Osteoblast (primary cell): ENCODE measurements around the gene SVEP1. TPM values are rescaled to one million over a fixed set of nuclear protein-coding genes. Genes with fewer than 3 reads are reported as not detected.

Experiments
- DNase-seq: peaks from one replicate; pipeline ENCODE4 v3.0.0; 2011; ENCODE audit warnings: low spot score, mixed read lengths; ENCODE audit not compliant: insufficient read length; ENCODE audit errors: missing footprints
- H2AFZ ChIP-seq: 2 replicates; pipeline ENCODE4 v1.6.0; 2011; ENCODE audit warnings: mild to moderate bottlenecking, low read length
- H3K27ac ChIP-seq: 2 replicates; pipeline ENCODE4 v1.5.1; 2011; ENCODE audit warnings: mild to moderate bottlenecking, low read depth, low read length, moderate library complexity
- H3K27me3 ChIP-seq: 2 replicates; pipeline ENCODE4 v1.6.0; 2012; ENCODE audit warnings: mild to moderate bottlenecking, control low read depth, inconsistent platforms, low read length, moderate library complexity; ENCODE audit not compliant: insufficient read depth
- H3K36me3 ChIP-seq: 2 replicates; pipeline ENCODE4 v1.5.1; 2011; ENCODE audit warnings: mild to moderate bottlenecking, low read length, control low read depth, moderate library complexity; ENCODE audit not compliant: insufficient read depth
- H3K4me1 ChIP-seq: 2 replicates; pipeline ENCODE4 v1.5.1; 2011; ENCODE audit warnings: mild to moderate bottlenecking, low read length, control low read depth, moderate library complexity; ENCODE audit not compliant: insufficient read depth
- H3K4me2 ChIP-seq: 2 replicates; pipeline ENCODE4 v1.6.0; 2011; ENCODE audit warnings: mild to moderate bottlenecking, low read length; ENCODE audit not compliant: insufficient read depth
- H3K4me3 ChIP-seq: fragments of 200-600 bp; sonication (generic); 3 replicates; pipeline ENCODE4 v1.5.1; 2012; ENCODE audit warnings: mild to moderate bottlenecking, low read length, inconsistent platforms; ENCODE audit not compliant: insufficient read depth
- H3K79me2 ChIP-seq: 2 replicates; pipeline ENCODE4 v1.6.0; 2012; ENCODE audit warnings: mild to moderate bottlenecking, low read length, control low read depth, inconsistent platforms; ENCODE audit not compliant: insufficient read depth
- H3K9me3 ChIP-seq: 2 replicates; pipeline ENCODE4 v1.5.1; 2011; ENCODE audit warnings: low read depth, low read length, control low read depth
- H4K20me1 ChIP-seq: 2 replicates; pipeline ENCODE4 v1.6.0; 2012; ENCODE audit warnings: mild to moderate bottlenecking, low read length, control low read depth; ENCODE audit not compliant: insufficient read depth
- CTCF ChIP-seq: IDR thresholded peaks from 2 replicates; pipeline ENCODE4 v1.5.1; 2011; ENCODE audit warnings: mild to moderate bottlenecking, low read depth, low read length, moderate library complexity; ENCODE audit errors: extremely low read depth
- total RNA-seq: library from RNA; depleted of rRNA; stranded (reverse); fragments of >200 nt; gene quantifications from 2 replicates; pipeline ENCODE4 v1.2.3, GENCODE V29; 2012

SVEP1 gene
- total RNA-seq, 1 donor, result 37.6 TPM

GRCh38 chr9:110590816-110591215, 11.3 kb upstream of the SVEP1 start:
- Histone ChIP-seq H3K27me3 (no peaks in the 10 kb centered on the region), H4K20me1 (no peaks in the 10 kb centered on the region), H3K4me2 (no peak overlapping the region), H3K9me3 (no peaks in the 10 kb centered on the region), H3K79me2 (no peaks in the 10 kb centered on the region), H3K36me3 (no peaks in the 10 kb centered on the region), H3K4me1 (peaks cover 7% of the 10 kb centered on the region), H3K27ac (no peak overlapping the region), H3K4me3 (no peak overlapping the region), H2AFZ (no peak overlapping the region)
- no peak for DNase-seq
- TF ChIP-seq CTCF, result no peak

- H3K27me3 ChIP-seq, result no peaks in the 10 kb centered on the region
- H3K4me1 ChIP-seq, result peaks cover 7% of the 10 kb centered on the region
- H3K27ac ChIP-seq, result no peak overlapping the region
- H3K4me2 ChIP-seq, result no peak overlapping the region
- no peaks in the 10 kb centered on the region for H4K20me1 ChIP-seq
- no peaks in the 10 kb centered on the region for H3K79me2 ChIP-seq
- TF ChIP-seq CTCF, result no peak
- H2AFZ ChIP-seq, result no peak overlapping the region
- DNase-seq, result no peak
- H3K36me3 ChIP-seq, result no peaks in the 10 kb centered on the region
- H3K4me3 ChIP-seq, result no peak overlapping the region
- no peaks in the 10 kb centered on the region for H3K9me3 ChIP-seq
These were observed 8.8 kb upstream of the SVEP1 start for GRCh38 chr9:110588296-110588695.

- peaks cover 33% of the 10 kb centered on the region for H3K4me1 ChIP-seq
- no peaks in the 10 kb centered on the region for H3K9me3 ChIP-seq
- peaks cover 29% of the 10 kb centered on the region for H3K79me2 ChIP-seq
- H2AFZ ChIP-seq, result peak overlapping the region; percentile 73
- no peaks in the 10 kb centered on the region for H3K36me3 ChIP-seq
- H3K27ac ChIP-seq, result peak overlapping the region; percentile 78
- H4K20me1 ChIP-seq, result no peaks in the 10 kb centered on the region
- no peaks in the 10 kb centered on the region for H3K27me3 ChIP-seq
- DNase-seq, result peak; percentile 55
- H3K4me2 ChIP-seq, result peak overlapping the region; percentile 64
- H3K4me3 ChIP-seq, result no peak overlapping the region
- TF ChIP-seq CTCF, result peak; percentile 43
These were observed 3.7 kb upstream of the SVEP1 start for GRCh38 chr9:110583237-110583636.

- H3K4me1 ChIP-seq, result peaks cover 33% of the 10 kb centered on the region
- no peaks in the 10 kb centered on the region for H3K27me3 ChIP-seq
- no peak overlapping the region for H3K4me3 ChIP-seq
- peak overlapping the region; percentile 78 for H3K27ac ChIP-seq
- no peak for DNase-seq
- H3K36me3 ChIP-seq, result no peaks in the 10 kb centered on the region
- H2AFZ ChIP-seq, result peak overlapping the region; percentile 37
- no peaks in the 10 kb centered on the region for H4K20me1 ChIP-seq
- no peak for TF ChIP-seq CTCF
- peaks cover 39% of the 10 kb centered on the region for H3K79me2 ChIP-seq
- no peaks in the 10 kb centered on the region for H3K9me3 ChIP-seq
- no peak overlapping the region for H3K4me2 ChIP-seq
These were observed 2.6 kb upstream of the SVEP1 start for GRCh38 chr9:110582156-110582555.
